HG02610 (cell line): Measurements from ENCODE around the gene GRN.
"Not testable (repeated sequence)": the region's sequence is repeated elsewhere in the genome, so short reads cannot be mapped to it uniquely, and the experiment has no call there.

Source experiments
- ATAC-seq: cut with Tn5 transposase; IDR thresholded peaks from one replicate; pipeline ENCODE4 v1.9.1; 2021; ENCODE audit warnings: mild to moderate bottlenecking, moderate library complexity; ENCODE audit not compliant: unreplicated experiment

Gene GRN

GRCh38 chr17:44321246-44322120 lies 23.6 kb upstream of the GRN start:
- no peak for ATAC-seq

DNA sequence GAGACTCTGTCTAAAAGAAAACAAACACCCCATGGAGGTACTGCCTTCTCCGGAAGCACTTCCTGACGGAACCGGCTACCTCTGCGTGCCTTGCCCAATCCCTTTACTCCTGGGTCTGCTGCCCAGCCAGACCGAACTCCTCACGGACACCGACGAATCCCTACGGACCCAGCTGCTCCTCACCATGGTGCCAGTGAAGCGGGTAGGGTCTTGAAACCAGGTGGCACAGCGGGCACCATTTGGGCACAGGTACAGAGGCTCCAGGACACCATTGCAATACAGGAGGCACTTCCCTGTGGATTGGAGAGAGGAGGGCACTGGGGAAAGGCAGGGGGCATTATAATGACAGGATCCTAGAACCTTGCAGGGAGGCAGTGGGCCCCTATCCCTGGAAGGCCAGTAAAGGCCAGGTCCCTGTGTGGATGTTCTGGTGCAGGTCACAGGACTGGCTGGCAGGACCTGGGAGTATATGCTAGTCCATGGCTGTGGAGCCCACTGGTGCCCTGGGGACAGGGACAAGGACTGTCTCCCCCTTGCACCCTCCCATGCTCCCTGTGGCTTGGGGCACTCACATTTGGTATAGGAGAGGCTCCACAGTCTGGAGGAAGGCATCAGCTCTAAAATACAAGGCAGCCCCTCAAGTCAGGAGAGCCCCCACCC lies 22.7 kb upstream of the GRN start:
- ATAC-seq, result no peak

- ATAC-seq, result no peak
Observed at GRCh38 chr17:44323359-44324091, 21.6 kb upstream of the GRN start.

DNA sequence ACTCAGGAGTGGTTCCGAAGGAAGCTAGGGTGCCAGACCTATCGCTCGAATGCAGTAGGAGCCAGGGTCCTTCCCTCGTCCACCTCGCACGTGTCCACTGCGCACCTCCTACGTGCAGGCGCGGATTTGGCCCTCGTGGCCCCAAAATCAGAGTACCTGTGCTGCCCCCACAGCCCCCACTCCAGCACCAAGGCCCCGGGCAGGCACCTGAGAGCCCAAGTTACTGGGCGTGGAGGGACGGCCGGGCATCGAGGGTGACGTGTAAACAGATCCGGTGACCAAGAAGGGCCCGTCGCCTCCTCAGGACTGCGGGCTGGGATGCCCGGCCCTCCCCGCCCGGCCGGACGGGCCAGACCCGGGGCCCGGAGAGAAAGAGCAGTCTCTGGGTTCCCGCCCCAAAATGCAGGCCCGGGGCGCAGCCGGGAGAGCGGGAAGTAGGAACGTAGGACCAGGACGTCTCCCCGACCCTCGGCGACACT lies 21.0 kb upstream of the GRN start:
- ATAC-seq, result no peak

DNA sequence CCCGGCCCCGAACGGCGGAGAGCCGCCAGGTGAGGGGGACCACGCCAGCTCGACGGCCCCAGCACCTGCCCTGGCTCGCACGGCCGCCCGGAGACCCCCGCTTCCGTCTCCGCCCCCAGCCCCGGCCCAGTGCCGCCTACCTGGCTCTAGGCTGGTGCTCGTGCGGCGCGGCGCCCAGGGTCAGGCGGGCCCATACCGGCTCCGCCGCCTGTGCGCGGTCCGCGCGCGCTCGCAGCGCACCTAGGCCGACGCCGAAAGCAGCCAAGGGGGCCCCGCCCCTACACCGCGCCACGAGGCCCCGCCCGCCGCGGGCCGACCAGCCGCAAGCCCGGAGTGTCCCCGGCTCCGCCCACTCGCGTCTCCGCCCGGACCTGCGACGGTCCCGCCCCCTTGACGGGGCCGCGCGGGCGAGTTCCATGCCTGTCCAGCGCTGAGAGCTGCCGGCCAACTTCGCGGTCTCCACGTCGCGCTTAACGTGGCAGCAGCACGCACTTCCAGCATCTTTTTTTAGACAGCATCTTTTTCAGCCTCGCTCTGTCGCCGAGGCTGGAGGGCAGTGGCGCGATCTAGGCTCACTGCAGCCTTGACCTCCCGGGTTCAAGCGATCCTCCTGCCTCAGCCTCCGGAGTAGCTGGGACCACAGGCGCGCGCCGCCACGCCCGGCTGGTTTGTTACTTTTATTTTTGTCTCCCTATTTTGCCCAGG lies 20.4 kb upstream of the GRN start, which contains the start of gene SLC25A39:
SLC25A39 (minus strand) TSS at position 253 of the 705 bp plus-strand sequence. CDS start 1,261 bp downstream, outside the sequence.
- peak; percentile 56 for ATAC-seq

DNA sequence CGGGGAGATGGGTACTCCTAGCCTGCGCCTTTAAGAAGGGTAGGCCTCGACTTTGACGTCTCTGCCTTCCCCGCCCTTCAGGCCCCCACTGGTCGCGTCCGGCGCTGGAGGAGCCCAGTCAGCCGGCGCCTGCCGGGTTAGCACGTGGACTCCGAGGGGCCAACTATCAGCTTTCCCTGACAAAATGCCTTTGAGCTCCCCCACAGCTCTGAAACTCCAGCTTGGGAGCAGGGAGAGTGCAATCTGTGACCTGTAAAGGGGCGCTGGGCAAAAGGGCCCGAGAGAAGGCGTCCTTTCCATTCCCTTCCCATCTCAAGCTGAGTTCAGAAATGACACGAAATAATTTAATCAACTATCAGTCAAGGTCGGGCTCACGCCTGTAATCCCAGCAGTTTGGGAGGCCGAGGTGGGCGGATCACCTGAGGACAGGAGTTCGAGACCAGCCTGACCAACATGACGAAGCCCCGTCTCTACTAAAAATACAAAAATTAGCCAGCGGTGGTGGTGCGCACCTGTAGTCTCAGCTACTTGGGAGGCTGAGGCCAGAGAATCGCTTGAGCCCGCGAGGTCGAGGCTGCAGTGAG lies 18.1 kb upstream of the GRN start:
- ATAC-seq, result peak; percentile 36

- no peak for ATAC-seq
Observed at GRCh38 chr17:44327715-44328449, 17.2 kb upstream of the GRN start.

GRCh38 chr17:44329516-44329915 lies 15.6 kb upstream of the GRN start:
- not testable (repeated sequence) for ATAC-seq

DNA sequence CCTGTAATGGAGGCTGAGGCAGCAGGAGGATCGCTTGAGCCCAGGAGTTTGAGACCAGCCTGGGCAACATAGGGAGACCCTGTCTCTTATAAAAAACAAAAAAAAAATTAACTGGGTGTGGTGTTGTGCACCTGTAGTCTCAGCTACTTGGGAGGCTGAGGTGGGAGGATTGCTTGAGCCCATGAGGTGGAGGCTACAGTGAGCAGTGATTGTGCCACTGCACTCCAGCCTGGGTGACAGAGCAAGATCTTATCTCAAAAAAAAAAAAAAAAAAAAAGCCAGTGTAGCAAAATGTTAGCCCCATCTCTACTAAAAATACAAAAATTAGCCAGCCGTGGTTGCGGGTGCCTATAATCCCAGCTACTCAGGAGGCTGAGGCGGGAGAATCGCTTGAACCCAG lies 14.8 kb upstream of the GRN start:
- not testable (repeated sequence) for ATAC-seq

DNA sequence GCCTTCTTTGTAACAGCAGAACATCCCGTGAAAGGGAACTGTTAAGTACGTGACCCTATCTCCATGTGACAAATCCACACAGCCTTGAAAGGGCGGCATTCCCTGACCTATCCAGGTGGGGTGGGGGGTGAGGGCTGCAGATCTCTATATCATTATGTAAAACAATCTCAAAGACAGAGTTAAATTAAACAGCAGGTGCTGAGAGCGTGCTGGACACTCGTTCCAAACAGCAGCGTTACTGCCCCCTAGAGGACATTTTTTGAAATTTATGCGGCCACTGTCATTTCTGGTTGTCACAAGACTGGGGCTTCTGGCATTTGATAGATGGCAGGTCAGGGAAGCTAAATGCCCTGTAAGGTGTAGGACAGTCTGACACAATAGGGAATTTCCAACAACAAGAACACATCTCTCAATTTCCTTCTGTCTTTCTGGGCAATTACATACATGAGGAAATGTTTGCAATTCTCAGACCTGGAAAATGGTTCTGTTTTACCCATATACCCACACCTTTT lies 13.8 kb upstream of the GRN start:
- no peak for ATAC-seq

DNA sequence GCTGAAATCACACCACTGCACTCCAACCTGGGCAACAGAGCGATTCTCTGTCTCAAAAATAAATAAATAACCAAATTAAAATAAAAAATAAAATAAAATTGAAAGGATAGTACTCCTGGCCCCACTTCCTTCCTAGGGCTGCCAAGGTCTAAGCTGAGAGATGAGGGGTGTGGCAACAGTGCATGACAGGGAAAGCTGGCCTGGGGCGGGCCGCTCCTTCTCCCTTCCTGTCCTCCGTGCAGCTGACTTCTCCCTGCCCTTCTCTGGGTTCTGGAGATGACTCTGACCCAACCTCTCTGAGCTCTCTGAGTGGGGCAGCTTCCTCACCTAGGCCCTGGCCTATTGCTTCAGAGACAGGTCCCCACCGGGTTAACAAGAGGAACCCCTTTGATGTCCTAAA lies 11.7 kb upstream of the GRN start:
- no peak for ATAC-seq

DNA sequence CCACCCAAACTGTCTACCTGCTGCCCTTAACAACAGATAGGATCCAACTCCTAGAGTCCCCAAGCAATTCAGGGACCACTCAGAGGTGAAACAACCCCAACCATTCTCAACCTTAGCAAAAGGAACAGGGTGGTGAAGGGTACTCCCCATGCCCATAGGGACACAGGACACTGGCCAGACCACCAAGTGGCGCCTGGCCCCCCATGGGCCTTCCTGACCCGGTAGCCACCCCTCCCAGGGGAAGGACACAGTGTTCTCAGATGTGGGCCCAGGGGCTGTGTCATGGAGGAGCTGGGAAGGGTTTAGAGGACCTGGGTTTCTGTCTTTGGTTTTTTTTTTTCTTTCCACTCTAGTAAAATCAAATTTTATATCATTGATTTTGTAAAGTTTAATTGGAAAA lies 10.8 kb upstream of the GRN start:
- ATAC-seq, result no peak

DNA sequence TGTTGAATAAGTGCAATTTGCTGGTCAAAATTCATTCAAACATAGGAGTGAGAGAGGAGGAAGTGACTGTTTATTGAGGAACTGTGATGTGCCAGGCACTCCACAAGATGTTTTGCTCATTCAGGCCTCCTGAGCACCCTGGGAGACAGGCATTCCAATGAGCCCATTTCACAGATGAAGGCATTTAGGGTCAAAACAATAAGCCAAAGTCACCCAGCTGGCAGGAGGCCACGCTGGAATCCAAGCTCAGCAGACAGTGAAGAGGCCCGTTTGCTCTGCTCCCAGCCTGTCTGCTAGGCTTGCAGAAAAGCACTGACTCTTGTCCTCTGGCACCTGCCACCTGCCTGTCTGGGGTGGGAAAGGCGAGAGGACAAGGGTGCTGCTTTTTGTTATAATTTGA lies 10.4 kb upstream of the GRN start:
- no peak for ATAC-seq

DNA sequence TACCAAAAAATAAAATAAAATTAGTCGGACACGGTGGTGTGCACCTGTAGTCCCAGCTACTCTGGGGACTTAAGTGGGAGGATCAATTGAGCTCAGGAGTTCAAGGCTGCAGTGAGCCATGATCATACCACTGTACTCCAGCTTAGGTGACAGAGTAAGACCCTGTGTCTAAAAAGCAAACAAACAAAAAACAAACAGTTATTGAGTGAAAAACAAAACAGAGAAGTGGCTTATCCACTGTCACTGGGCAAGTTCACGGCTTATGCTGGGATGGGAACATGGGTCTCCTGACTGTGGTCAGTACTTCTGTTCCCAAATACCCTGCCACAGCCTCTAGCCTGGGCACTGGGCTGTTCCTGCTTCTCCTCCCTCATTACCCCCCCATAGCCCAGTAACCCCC lies 9.5 kb upstream of the GRN start:
- ATAC-seq, result no peak

DNA sequence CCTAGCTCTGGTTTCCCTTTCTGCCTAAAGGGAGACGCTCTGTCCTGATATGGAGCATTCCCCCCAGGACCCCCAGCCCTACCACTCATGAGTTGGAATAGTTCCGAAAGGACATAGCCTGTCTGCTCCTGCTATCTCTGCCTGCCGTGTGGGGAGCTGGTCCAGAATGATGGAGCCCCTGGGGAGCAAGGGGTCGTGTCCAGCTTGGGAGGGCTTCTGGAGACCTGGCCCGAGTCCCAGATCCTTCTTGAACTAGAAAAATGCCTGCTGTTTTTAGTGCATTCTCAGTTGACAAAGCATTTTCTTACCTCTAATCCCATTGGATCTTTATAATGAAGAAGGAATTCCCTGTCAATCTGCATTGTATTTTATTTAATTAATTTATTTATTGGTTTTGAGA lies 9.1 kb upstream of the GRN start:
- no peak for ATAC-seq

DNA sequence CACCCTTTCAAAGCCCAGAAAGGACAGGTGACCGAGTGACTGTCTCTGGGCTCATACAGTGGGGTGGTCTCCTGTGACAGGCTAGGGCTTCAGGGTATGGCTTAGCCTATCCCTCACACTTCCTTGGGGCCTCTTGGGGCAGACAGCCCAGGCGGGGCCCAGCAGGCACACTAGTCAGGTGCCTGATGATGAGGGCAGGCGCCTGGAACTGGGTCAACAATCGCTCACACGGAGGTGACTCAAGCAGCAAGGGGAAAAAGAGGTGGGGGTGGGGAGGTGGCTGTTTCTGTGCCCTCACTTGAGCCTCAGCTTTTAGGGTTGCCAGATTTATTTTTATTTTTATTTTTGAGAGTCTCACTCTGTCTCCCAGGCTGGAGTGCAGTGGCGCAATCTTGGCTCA lies 6.4 kb upstream of the GRN start:
- no peak for ATAC-seq

DNA sequence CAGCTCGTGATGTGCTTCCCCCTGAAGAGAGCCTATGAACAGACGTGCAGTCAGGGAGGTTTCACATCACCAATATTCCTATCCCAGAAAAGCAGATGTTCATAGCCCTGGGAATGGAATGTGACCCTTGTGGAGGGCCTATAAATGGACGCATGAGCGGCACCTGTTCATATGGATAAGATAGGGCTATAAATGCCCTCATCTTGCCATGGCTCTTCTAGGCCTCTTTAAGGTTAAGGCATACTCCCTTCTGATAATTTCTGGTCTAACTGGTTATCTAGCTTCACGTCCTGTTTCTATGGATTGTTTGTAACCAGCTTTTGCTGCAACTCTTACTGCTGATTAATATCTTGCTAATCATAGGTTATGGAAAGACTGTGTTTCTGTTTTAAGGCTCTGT lies 4.5 kb upstream of the GRN start:
- not testable (repeated sequence) for ATAC-seq

DNA sequence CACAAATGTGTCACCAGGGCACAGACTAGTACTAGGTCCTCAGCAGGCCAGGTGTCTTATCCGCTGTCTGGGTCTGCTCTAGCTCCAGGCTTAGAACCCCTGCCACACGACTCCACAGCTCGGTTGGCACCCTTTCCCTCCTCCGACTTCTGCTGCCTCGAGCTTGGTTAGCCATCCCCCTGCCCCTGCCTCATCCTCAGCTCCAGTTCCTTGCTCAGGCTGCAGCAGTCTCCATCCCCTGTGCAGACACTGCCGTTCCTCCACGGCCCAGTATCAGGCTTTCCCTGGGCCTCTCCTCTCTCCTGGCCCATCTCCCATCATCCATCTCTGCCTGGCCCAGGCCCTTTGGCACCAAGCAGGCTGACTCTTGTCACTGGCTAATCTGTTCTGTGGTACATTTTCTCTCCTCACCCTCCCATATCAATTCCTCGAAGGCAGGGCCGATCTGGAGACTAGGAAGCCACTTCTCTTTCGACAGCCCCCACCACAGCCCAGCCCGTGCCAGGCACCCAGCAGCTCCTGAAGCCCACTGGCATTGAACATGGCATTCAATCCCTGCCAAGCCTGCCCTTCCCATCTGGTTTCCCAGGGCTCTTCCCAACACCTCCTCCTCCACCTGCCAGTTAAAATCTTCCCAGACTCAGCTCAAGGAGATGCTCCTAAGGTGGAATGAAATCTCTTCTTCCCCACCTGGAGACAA lies 1.4 kb upstream of the GRN start:
- ATAC-seq, result no peak

GRCh38 chr17:44345454-44346026 lies 438 bp downstream of the GRN start:
- no peak for ATAC-seq
